CD4-positive, CD25-positive, alpha-beta regulatory T cell (primary cell): ENCODE measurements around the gene SMTNL1. TPM values are rescaled to one million over a fixed set of nuclear protein-coding genes. Genes with fewer than 3 reads are reported as not detected.

Experiments
- ATAC-seq, 2 donors: fragments of 150-1000 bp; cut with Tn5 transposase; one replicate each; pipeline ENCODE4 v1.10.0; 2021; ENCODE audit warnings: low read depth in 2 of 2, moderate number of reproducible peaks in 2 of 2, moderate library complexity in 1 of 2
- DNase-seq, 3 donors: peaks; one replicate each; pipeline versions ENCODE4 v3.0.0 to v3.0.0-alpha.2; 2012 to 2022; ENCODE audit warnings: mixed read lengths in 1 of 3
- H3K27ac ChIP-seq: one replicate; pipeline ENCODE4 v1.7.0; 2013; ENCODE audit warnings: mild to moderate bottlenecking, low read length; ENCODE audit not compliant: insufficient read depth, poor library complexity, severe bottlenecking
- H3K27me3 ChIP-seq: one replicate; pipeline ENCODE4 v1.7.0; 2013; ENCODE audit warnings: low read length; ENCODE audit not compliant: control insufficient read depth, insufficient read depth
- H3K36me3 ChIP-seq: one replicate; pipeline ENCODE4 v1.7.0; 2013; ENCODE audit warnings: mild to moderate bottlenecking, low read length, moderate library complexity; ENCODE audit not compliant: control insufficient read depth, insufficient read depth
- H3K4me1 ChIP-seq: 2 replicates; pipeline ENCODE4 v1.7.0; 2013; ENCODE audit warnings: mild to moderate bottlenecking, low read length; ENCODE audit not compliant: insufficient read depth, control insufficient read depth, poor library complexity, severe bottlenecking
- H3K4me3 ChIP-seq: one replicate; pipeline ENCODE4 v1.7.0; 2013; ENCODE audit warnings: low read depth, mild to moderate bottlenecking, low read length, moderate library complexity
- H3K9me3 ChIP-seq, 2 experiments: 1 replicate in 1 of 2; 2 replicates in 1 of 2; pipeline ENCODE4 v1.7.0; 2013; ENCODE audit warnings: low read length in 2 of 2, mild to moderate bottlenecking in 1 of 2, moderate library complexity in 1 of 2; ENCODE audit not compliant: control insufficient read depth in 2 of 2
- H3K27ac Mint-ChIP-seq, 3 donors: one replicate each; pipeline ENCODE4 v1.8.0; 2020 to 2022; ENCODE audit warnings: mild to moderate bottlenecking in 3 of 3, mixed read lengths in 3 of 3, moderate library complexity in 2 of 3
- H3K27me3 Mint-ChIP-seq: one replicate; pipeline ENCODE4 v1.8.0; 2022; ENCODE audit warnings: mild to moderate bottlenecking, mixed read lengths
- H3K36me3 Mint-ChIP-seq: one replicate; pipeline ENCODE4 v1.8.0; 2020; ENCODE audit warnings: mixed read lengths
- H3K4me1 Mint-ChIP-seq, 4 donors: one replicate each; pipeline ENCODE4 v1.8.0; 2020 to 2022; ENCODE audit warnings: mixed read lengths in 4 of 4, mild to moderate bottlenecking in 1 of 4
- H3K4me3 Mint-ChIP-seq, 4 donors: one replicate each; pipeline ENCODE4 v1.8.0; 2020 to 2022; ENCODE audit warnings: mild to moderate bottlenecking in 4 of 4, mixed read lengths in 4 of 4, moderate library complexity in 3 of 4
- H3K9me3 Mint-ChIP-seq, 7 donors: one replicate each; pipeline ENCODE4 v1.8.0; 2020 to 2022; ENCODE audit warnings: mixed read lengths in 7 of 7, mild to moderate bottlenecking in 3 of 7, moderate library complexity in 2 of 7
- polyA plus RNA-seq, 4 donors: library from polyadenylated mRNA; unstranded; fragments of 300-500 nt; fragmentation: Illumina TruSeq; gene quantifications; one replicate each; pipeline ENCODE4 v1.2.3, GENCODE V29; 2021
- total RNA-seq: library from RNA; stranded (reverse); gene quantifications from one replicate; pipeline ENCODE4 v1.2.3, GENCODE V29; 2022

Gene SMTNL1
- total and polyA plus RNA-seq, 5 donors from 2014 or later, result 0.21 to 0.36 TPM; not detected in 3

DNA sequence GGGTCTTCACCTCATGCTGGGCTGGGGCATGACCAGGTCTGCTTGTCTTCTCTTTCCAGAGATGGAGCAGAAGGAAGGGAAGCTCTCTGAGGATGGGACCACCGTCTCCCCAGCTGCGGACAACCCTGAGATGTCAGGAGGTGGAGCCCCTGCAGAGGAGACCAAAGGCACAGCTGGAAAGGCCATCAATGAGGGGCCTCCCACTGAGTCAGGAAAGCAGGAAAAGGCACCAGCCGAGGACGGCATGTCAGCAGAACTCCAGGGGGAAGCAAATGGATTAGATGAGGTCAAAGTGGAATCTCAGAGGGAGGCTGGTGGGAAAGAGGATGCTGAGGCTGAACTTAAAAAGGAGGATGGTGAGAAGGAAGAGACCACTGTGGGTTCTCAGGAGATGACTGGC, 5.2 kb downstream of the SMTNL1 start:
- Histone ChIP-seq H3K4me3 (no peak overlapping the region), H3K27ac (no peak overlapping the region), H3K27me3 (no peaks in the 10 kb centered on the region), H3K4me1 (no peaks in the 10 kb centered on the region), H3K9me3 (no peaks in the 10 kb centered on the region), H3K36me3 (peaks cover under 1% of the 10 kb centered on the region)
- H3K4me1 Mint-ChIP-seq, result peaks cover 0 to 5% (median 3%) of the 10 kb centered on the region in 4 donors
- no peak for DNase-seq
- H3K27ac Mint-ChIP-seq, result no peak overlapping the region
- no peak overlapping the region for H3K4me3 Mint-ChIP-seq
- no peak for ATAC-seq
- H3K9me3 Mint-ChIP-seq, result no peaks in the 10 kb centered on the region
- H3K27me3 Mint-ChIP-seq, result no peaks in the 10 kb centered on the region
- peaks cover 13% of the 10 kb centered on the region for H3K36me3 Mint-ChIP-seq

DNA sequence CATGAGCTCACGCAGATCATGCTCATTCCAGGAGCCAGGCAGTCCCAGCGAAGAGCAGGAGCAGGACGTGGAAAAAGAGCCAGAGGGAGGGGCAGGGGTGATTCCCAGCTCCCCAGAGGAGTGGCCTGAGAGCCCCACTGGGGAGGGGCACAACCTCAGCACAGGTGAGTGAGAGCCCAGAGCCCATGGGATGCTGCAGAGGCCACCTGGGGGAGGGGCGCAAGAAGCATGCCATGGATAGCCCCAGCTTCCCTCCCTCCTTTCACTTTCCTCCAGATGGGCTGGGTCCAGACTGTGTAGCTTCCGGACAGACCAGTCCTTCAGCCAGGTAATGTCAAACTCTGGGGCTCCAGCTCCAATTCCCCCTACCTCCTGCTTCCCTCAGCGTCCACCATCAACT, 6.2 kb downstream of the SMTNL1 start:
- no peak overlapping the region for H3K27ac ChIP-seq
- ATAC-seq (no peak), DNase-seq (no peak)
- H3K36me3 ChIP-seq, result peaks cover 7% of the 10 kb centered on the region
- no peaks in the 10 kb centered on the region for H3K27me3 ChIP-seq
- no peaks in the 10 kb centered on the region for H3K4me1 ChIP-seq
- Mint-ChIP-seq H3K4me3 (no peak overlapping the region), H3K36me3 (peaks cover 10% of the 10 kb centered on the region), H3K4me1 (peaks cover 0 to 5% (median 3%) of the 10 kb centered on the region in 4 donors), H3K27me3 (no peaks in the 10 kb centered on the region), H3K27ac (no peak overlapping the region), H3K9me3 (no peaks in the 10 kb centered on the region)
- H3K9me3 ChIP-seq, result no peaks in the 10 kb centered on the region
- H3K4me3 ChIP-seq, result no peak overlapping the region

DNA sequence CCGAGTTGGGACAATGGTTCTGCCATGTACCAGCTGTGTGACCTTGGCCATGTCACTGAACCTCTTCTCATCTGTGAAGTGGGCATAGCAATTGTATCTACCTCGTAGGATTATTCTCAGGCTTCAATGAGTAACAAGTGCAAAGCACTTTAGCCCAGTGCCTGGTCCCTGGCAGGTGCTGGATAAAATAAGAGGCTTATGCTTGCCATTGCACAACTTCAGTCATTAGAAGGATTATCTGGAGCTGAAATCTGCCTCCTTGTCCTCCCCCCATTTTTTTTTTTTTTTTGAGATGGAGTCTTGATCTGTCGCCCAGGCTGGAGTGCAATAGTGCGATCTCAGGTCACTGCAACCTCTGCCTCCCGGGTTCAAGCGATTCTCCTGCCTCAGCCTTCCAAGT, 7.2 kb downstream of the SMTNL1 start:
- Mint-ChIP-seq H3K27ac (no peak overlapping the region), H3K4me3 (no peak overlapping the region), H3K36me3 (peaks cover 13% of the 10 kb centered on the region), H3K27me3 (no peaks in the 10 kb centered on the region), H3K9me3 (no peaks in the 10 kb centered on the region), H3K4me1 (peaks cover 0 to 5% (median 3%) of the 10 kb centered on the region in 4 donors)
- Histone ChIP-seq H3K27ac (no peak overlapping the region), H3K27me3 (no peaks in the 10 kb centered on the region), H3K36me3 (peaks cover 8% of the 10 kb centered on the region), H3K4me3 (no peak overlapping the region), H3K9me3 (no peaks in the 10 kb centered on the region), H3K4me1 (no peaks in the 10 kb centered on the region)
- ATAC-seq (no peak), DNase-seq (no peak)

DNA sequence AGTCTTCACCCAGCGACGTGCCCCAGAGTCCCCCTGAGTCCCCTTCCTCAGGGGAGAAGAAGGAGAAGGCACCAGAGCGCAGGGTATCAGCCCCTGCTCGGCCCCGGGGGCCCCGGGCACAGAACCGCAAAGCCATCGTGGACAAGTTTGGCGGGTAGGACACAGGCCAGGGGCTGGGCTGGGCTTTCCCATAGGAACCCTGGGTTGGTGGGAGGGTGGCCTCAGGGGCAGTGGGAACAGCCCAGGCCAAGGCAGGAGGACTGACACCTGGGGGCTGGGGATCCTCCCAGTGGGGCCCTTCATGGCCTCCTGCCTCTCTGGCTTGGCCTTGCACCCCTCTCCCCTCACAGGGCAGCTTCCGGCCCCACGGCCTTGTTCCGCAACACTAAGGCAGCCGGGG, 8.5 kb downstream of the SMTNL1 start:
- peaks cover 21% of the 10 kb centered on the region for H3K36me3 ChIP-seq
- Mint-ChIP-seq H3K4me1 (peaks cover 0 to 5% (median 3%) of the 10 kb centered on the region in 4 donors), H3K36me3 (peaks cover 20% of the 10 kb centered on the region), H3K27ac (no peak overlapping the region), H3K9me3 (no peaks in the 10 kb centered on the region), H3K4me3 (no peak overlapping the region), H3K27me3 (no peaks in the 10 kb centered on the region)
- ATAC-seq (no peak), DNase-seq (no peak)
- no peak overlapping the region for H3K27ac ChIP-seq
- no peaks in the 10 kb centered on the region for H3K9me3 ChIP-seq
- no peaks in the 10 kb centered on the region for H3K4me1 ChIP-seq
- no peak overlapping the region for H3K4me3 ChIP-seq
- H3K27me3 ChIP-seq, result no peaks in the 10 kb centered on the region

DNA sequence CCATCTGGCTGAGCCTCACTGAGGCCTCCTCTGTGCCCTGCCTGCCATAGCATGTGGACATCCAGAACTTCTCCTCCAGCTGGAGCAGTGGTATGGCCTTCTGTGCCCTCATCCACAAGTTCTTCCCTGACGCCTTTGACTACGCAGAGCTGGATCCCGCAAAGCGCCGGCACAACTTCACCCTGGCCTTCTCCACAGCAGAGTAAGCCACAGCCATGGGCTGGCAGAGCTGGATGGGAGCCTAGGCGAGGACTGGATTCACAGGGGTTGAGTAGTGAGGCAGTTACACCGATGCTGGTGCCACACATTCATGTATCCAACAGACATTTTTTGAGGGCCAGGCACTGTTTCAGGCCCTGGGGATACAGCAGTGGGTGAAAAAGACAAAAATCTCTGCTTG, 9.1 kb downstream of the SMTNL1 start:
- no peaks in the 10 kb centered on the region for H3K27me3 Mint-ChIP-seq
- H3K27ac Mint-ChIP-seq, result no peak overlapping the region
- H3K4me1 ChIP-seq, result no peaks in the 10 kb centered on the region
- H3K4me3 Mint-ChIP-seq, result no peak overlapping the region
- ATAC-seq (no peak), DNase-seq (no peak)
- peaks cover 0 to 5% (median 3%) of the 10 kb centered on the region in 4 donors for H3K4me1 Mint-ChIP-seq
- no peaks in the 10 kb centered on the region for H3K9me3 Mint-ChIP-seq
- H3K27ac ChIP-seq, result no peak overlapping the region
- H3K36me3 Mint-ChIP-seq, result peaks cover 19% of the 10 kb centered on the region
- H3K4me3 ChIP-seq, result no peak overlapping the region
- H3K36me3 ChIP-seq, result peaks cover 25% of the 10 kb centered on the region
- H3K27me3 ChIP-seq, result no peaks in the 10 kb centered on the region
- no peaks in the 10 kb centered on the region for H3K9me3 ChIP-seq

DNA sequence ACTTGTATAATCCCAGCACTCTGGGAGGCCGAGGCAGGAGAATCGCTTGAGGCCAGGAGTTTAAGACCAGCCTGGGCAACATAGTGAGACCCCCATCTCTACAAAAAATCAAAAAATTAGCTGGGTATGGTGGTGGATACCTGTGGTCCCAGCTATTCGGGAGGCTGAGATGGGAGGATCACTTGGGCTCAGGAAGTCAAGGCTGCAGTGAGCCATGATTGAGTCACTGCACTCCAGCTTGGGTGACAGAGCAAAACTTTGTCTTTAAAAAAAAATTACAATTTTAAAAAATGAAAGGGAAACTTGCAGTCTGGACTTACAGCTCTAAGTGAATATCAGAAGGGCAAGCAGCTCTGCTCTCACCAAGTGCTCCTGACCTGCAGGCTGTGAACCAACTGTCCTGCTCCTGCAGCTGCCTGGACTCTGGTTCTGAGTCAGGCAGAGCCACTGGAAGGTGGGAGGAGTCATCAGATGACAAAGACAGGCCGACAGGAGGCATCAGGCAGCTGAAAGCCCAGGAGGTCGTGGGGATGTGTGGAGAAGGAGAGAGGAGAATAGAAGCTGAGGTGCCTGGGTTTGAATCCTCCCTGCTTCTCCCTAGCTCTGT, 9.6 kb downstream of the SMTNL1 start:
- no peak overlapping the region for H3K4me3 ChIP-seq
- Mint-ChIP-seq H3K36me3 (peaks cover 18% of the 10 kb centered on the region), H3K27ac (peak overlapping the region in 2 of 3 donors; percentile 56 to 59), H3K4me1 (peaks cover 0 to 5% (median 3%) of the 10 kb centered on the region in 4 donors), H3K9me3 (no peaks in the 10 kb centered on the region), H3K27me3 (no peaks in the 10 kb centered on the region), H3K4me3 (no peak overlapping the region)
- no peaks in the 10 kb centered on the region for H3K4me1 ChIP-seq
- no peaks in the 10 kb centered on the region for H3K9me3 ChIP-seq
- ATAC-seq (no peak), DNase-seq (no peak)
- peaks cover 30% of the 10 kb centered on the region for H3K36me3 ChIP-seq
- no peaks in the 10 kb centered on the region for H3K27me3 ChIP-seq
- no peak overlapping the region for H3K27ac ChIP-seq

DNA sequence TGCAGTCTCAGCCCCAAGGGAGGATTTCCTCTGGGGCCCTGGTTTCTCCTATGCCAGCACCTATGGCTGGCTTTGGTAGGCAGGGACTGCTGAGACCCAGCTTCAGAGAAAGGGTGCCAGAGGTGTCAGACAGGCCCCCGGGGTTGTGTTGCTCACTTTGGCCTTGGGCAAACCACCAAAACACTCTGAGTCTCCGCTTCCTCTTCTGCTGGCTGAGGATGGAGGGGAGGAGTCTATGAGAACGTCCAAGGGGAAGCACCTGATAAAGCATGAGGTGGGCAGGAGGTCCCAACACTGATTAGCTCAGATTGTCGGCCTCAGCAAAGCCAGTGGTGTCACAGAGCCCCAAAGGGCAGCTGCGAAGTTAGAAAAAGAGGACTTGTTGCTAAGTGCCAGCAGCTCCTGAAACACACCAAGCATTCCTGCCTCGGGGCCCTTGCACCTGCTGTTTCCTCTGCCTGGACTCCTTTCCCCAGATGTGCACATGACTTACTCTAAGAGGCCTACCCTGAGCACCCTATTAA, 10.5 kb downstream of the SMTNL1 start:
- DNase-seq, result no peak
- Mint-ChIP-seq H3K27me3 (no peaks in the 10 kb centered on the region), H3K4me3 (no peak overlapping the region), H3K36me3 (peaks cover 25% of the 10 kb centered on the region), H3K27ac (peak overlapping the region; percentile 44 to 59 (median 57)), H3K4me1 (peaks cover 0 to 5% (median under 1%) of the 10 kb centered on the region in 4 donors), H3K9me3 (no peaks in the 10 kb centered on the region)
- Histone ChIP-seq H3K27ac (no peak overlapping the region), H3K27me3 (no peaks in the 10 kb centered on the region), H3K36me3 (peaks cover 39% of the 10 kb centered on the region), H3K9me3 (no peaks in the 10 kb centered on the region), H3K4me3 (no peak overlapping the region), H3K4me1 (no peaks in the 10 kb centered on the region)
- ATAC-seq, result peak; percentile 19 to 47

DNA sequence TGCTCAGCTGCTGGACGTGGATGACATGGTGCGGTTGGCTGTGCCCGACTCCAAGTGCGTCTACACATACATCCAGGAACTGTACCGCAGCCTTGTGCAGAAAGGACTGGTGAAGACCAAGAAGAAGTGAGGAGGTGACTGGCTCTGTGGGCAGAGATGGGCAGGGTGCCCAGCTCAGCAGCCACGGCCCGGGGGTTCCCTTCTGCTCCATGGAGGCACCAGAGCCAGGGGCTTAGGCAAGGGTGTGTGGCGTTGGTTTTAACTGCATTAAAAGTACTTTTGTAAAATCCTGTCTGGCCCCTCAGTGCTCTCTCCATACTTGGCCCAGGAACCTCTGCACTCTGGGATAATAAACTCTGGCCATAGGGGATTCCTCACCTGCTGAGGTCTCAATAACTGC, 12.6 kb downstream of the SMTNL1 start:
- Histone ChIP-seq H3K4me1 (no peaks in the 10 kb centered on the region), H3K27ac (no peak overlapping the region), H3K27me3 (no peaks in the 10 kb centered on the region), H3K36me3 (peaks cover 59% of the 10 kb centered on the region), H3K9me3 (no peaks in the 10 kb centered on the region), H3K4me3 (no peak overlapping the region)
- Mint-ChIP-seq H3K4me3 (no peak overlapping the region), H3K27ac (no peak overlapping the region), H3K36me3 (peaks cover 26% of the 10 kb centered on the region), H3K27me3 (no peaks in the 10 kb centered on the region), H3K9me3 (no peaks in the 10 kb centered on the region), H3K4me1 (peaks cover 0 to 5% (median 1%) of the 10 kb centered on the region in 4 donors)
- no peak for ATAC-seq
- no peak for DNase-seq
